ENCODE measurements around the gene GAN.

Gene GAN, protein sequence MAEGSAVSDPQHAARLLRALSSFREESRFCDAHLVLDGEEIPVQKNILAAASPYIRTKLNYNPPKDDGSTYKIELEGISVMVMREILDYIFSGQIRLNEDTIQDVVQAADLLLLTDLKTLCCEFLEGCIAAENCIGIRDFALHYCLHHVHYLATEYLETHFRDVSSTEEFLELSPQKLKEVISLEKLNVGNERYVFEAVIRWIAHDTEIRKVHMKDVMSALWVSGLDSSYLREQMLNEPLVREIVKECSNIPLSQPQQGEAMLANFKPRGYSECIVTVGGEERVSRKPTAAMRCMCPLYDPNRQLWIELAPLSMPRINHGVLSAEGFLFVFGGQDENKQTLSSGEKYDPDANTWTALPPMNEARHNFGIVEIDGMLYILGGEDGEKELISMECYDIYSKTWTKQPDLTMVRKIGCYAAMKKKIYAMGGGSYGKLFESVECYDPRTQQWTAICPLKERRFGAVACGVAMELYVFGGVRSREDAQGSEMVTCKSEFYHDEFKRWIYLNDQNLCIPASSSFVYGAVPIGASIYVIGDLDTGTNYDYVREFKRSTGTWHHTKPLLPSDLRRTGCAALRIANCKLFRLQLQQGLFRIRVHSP

DNA sequence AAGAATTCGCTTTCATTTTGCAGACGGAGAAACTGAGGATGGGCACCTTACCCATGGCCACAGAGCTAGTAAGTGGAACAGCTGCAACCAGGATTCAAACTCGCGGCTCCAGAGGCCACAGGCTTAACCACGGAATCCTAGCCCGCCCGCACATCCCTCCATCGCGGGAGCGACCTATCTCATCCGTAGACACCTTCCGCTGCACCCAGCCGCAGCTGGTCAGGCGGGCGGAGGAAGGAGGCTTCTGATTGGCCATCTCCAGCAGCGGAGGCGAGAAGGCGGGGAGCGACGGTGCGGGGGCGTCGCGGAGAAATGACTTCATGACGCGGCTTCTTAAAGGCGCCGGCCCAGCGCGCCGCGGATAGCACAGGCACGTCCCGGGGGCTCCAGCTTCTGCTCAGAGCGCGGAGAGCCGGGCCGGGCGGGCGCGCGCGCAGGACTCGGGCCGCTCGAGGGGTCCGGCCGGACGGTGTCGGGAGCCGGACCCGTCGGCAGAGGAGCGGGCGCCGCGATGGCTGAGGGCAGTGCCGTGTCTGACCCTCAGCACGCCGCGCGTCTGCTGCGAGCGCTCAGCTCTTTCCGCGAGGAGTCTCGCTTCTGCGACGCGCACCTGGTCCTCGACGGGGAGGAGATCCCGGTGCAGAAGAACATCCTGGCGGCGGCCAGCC, at the start of gene GAN:
Gene GAN (plus strand): TSS at position 360 of the 668 bp plus-strand sequence. CDS start 152 bp downstream, at position 512.
- peak; percentile 89 to 92 for DNase-seq (ENCODE audit: low read depth in 2 of 2)

DNA sequence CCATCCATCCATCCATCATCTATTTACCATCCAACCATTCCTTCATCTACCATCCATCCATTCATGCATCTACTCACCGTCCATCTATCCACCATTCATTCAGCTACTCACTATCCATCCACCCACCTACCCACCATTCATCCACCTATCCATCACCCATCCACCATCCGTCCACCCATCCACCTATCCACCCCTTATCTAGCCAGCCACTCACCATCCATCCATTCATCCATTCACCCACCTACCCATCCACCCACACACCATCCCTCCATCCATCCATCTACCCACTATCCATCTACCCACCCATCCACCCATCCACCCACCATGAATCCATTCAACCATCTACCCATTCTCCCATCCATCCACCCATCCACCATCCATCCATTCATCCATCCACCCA, 49.7 kb upstream of the GAN start:
- DNase-seq (ENCODE audit: low read depth in 2 of 2), result no peak

DNA sequence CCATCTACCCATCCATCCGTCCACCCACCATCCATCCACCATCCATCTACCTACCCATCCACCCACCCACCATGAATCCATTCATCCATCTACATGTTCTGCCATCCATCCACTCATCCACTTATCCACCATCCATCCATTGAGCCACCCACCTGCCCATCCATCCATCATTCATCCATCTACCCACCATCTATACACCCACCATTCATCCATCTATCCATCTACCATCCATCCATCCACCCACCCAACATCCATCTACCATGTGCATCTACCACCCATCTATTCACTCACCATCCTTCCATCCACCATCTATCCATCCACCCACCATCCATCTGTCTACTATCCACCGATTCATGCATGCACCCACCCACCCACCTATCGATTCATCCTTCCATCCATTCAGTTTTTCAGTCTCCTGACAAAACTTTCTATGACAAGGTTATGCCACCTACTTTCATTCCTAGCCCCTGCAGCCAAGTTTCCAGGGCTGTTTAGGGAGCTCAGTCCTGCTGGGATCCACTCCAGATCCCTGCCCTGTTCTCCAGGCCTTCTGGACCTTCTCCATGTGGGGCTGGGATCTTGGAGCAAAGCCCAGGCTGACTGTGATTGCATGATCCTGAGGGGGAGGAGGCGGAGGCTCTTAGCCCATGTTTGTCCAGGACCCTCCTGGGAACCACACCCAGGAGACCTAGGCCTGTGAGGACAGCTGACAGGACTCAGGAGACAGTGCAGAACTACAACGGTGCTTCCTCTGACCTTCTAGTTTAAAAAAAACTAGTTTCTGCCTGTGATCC, 48.9 kb upstream of the GAN start:
- no peak for DNase-seq (ENCODE audit: low read depth in 2 of 2)

DNA sequence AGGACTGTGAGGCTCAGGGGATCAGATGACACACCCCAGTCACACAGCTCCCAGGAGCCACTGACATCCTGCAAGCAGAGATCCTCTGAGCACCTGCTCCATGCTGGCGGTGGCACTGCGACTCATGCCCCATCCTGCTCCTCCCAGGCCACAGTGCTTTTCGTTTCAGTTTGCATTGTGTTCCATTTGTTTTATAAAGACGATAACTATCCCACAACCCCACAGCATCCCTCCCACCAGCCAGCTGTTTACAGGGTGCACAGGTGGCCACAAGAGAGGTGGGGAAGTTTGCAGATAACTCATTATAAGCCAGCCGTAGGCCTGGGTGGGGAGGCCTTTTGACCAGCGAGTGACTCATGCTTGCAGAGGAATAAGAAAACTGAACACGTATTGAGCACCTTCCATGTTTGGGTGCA, 48.1 kb upstream of the GAN start:
- no peak for DNase-seq (ENCODE audit: low read depth in 2 of 2)

DNA sequence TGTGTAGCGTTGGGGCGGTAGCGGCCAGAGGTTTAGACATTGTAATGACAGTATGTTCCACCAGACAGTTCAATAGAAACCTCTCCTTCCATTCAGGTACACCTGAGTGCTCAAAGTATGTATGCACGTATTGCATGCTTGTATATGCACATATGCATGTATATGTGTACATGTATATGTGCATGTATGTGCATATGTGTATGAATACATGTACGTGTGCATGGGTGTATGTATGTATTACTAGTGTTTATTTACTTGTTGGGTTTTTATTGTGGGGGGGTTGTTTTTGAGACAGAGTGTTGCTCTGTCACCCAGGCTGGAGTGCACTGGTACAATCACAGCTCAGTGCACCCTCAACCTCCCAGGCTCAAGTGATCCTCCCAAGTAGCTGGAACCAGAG, 46.3 kb upstream of the GAN start:
- no peak for DNase-seq (ENCODE audit: low read depth in 2 of 2)

DNA sequence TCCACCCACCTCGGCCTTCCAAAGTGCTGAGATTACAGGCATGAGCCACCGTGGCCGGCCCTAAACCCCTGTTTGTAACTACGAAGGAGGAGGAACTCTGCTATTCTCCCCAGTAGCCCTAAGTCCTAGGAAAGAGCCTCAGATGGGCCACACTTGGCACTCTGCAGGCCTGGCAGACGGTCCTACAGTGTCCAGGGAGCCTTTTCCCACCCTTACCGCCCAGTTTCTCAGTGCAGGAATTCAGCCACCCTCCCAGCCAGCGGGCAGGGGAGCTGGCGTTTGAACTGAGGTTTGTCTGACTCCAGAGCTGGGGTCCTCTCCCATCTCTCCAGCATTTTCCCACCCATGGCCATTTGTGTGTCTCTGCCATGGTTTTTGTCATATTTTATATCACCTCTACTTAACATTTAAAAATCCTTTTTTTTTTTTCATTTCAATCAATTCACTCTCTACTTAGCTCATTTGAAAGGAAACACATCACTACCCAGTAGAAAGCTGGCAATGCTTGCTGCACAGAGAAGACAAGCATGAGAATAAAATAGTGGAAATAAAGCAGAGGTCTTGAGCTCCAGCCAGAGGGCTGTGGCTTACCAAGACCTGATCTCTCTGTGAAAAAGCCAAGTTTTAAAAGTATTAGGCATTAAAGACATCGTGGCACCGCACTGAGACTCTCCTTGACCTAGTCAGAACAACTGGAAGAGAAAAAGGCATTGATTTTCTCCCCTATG, 41.4 kb upstream of the GAN start:
- no peak for DNase-seq (ENCODE audit: low read depth in 2 of 2)

DNA sequence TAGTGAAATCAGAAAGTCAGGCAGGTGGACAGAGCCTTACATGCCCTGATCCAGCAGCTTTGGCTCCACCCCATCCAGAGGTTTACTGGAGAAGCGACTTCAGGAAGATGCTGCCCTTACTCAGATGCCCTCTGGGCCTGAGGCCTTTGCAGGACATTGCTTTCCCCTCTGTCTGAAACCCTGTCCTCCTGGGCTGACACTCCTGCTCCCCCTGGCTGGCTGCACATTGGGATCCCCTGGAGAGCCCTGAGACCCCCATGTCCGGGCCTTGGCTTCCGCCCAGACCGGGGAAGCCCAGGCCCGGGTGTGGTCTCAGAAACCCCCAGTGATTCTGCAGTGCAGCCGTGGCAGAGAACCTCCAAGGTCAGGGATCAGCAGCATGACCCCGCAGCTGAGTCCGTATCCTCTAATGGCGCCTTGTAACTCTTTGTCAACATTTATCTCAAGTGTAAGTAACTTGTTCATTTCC, 39.7 kb upstream of the GAN start:
- DNase-seq (ENCODE audit: low read depth in 2 of 2), result no peak

DNA sequence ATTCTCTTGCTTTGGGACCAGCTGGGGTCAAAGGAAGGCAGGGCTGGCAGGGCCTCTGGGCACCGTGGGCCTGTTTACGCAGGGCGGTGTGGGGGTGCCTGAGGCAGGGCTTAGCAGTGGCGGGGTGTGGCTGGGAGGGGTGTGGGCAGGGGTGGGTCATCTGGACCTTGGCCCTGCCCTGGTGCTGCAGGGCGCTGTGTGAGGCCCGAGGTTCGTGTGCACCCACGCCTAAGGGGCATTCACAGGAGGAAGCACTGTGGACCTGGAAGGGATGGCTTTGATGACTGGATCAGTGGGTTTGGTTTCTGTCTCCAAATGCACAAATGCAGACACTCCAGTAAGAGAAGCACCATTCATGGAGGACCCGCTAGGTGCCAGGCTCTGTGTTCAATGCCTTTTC, 39.0 kb upstream of the GAN start:
- no peak for DNase-seq (ENCODE audit: low read depth in 2 of 2)

DNA sequence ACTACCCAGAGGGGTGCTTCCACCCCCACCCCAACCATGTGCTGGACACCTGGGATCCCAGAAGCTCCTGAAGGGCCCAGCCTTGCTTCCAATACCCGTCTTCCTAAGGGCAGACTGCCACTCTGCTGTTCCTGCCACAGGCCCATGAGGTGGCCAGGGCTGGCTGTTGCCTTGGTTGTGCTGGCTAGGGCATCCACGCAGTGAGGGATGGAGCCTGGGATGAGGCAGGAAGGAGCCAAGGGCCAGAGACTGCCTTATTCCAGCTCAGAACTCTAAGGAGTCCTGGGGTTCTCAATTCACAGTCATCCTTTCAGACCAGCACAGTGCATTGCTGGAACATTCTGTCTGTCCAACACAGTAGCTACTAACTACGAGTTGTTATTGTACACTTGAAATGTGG, 38.4 kb upstream of the GAN start:
- no peak for DNase-seq (ENCODE audit: low read depth in 2 of 2)

DNA sequence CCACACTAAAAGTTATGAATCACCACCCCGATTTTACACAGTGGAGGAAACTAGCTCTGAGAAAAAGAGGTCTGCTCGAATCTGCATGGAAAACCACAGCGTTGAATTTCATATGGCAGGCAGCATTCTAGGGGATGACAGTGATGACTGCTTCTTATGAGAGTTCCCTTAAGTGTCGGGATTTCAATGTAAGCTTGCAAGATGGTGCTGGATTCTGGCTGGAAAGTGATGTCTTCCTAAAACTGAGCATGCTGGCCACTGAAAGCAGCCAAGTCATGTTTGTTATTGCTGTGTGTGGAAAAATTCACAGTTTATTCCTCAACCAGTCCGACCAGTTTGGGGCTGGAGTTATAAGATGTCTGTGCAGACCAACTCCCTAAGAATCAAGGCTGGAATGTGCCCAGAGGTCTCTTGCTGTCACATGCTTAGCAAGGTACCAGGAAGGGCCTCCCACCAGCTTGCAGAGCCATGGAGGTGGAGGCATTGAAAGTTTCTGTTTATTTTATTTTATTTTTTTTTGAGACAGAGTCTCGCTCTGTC, 37.2 kb upstream of the GAN start:
- DNase-seq (ENCODE audit: low read depth in 2 of 2), result no peak

DNA sequence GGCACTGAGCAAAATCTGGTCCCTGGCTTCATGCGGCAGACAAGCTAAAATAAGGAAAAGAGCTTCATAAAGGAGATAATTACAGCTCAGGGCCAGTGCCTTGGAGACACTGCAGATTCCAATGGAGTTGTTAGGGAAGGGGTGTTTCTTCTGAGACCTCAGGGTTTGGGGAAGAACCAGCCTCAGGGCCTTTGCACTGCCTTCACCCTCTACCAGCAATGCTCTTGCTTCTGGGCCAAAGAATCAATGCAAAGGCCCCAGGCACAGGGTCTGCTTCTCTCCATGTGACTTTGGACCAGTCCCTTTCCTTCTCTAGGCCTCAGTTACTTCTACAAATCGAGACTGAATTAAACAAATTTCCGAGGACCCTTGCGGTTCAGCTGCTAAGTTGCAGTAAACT, 36.2 kb upstream of the GAN start:
- no peak for DNase-seq (ENCODE audit: low read depth in 2 of 2)

DNA sequence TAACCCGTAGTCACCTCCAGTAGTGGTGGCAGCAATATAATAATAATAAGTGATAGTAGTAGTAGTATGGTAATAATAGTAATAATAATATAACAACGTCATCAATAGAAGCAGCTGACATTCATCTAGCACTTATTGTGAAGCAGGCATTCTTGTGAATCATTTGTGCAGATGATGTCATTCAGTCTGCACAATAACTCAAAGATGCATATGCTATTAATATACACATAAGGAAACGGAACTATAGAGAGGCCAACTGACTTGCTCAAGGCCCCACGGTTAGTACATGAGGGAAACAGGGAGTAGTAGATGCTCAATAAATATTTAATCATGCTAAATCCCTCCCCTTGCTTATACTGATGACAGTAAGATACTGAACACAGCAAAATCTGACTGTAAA, 35.4 kb upstream of the GAN start:
- no peak for DNase-seq (ENCODE audit: low read depth in 2 of 2)

DNA sequence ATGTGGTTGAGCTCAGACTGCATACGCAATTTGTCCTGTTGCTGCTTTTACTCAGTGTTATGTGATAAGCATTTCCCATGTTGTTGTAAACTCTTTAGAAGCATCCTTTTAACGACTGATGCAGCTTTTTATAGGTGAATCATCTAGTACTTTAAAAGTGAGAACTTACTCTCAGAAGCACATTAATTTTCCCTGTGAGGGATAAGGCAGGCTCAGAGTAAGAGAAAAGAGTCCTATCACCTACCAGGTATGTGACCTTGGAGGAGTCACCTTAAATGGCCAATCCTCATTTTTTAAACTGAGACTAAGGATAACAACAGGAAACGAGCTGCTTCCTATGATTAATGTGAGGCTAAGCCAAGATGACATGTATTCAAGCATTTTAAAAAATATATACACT, 34.4 kb upstream of the GAN start:
- DNase-seq (ENCODE audit: low read depth in 2 of 2), result no peak

DNA sequence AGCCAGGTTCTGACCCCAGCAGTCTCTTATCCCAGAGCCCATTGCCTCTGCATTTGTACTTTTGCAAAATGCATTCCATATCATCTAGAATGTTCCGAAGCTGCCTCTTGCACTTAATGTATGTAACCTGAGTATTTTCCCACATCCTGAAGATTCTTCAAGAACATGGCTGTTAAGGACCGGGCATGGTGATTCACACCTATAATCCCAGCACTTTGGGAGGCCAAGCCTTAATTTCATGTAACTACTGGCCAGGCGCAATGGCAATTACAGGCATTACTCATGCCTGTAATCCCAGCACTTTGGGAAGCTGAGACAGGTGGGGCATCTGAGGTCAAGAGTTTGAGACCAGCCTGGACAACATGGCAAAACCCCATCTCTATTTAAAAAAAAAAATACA, 31.7 kb upstream of the GAN start:
- DNase-seq (ENCODE audit: low read depth in 2 of 2), result no peak

DNA sequence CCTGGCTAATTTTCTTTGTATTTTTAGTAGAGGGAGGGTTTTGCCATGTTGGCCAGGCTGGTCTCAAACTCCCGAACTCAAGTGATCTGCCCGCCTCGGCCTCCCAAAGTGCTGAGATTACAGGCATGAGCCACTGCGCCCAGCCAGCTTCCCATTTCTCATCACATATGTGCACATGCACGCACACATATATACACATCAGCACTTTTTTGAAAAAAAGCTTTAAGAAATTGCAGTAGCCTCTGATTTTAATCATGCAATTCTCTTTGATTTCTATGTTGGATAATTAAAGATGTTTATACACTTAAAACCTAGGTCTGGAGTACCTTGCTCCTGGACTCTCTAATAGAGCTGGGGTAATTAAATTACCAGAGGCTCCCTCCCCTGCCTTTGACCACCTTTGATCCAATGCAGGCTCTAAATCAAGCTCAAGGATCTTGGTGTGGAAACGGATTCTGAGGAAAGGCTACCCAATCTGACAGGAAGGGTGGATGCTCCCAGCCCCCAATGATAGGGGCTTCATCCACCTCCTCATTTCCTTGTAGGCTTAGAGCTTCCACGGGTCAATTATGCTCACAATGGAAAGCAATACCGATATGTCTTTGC, 29.7 kb upstream of the GAN start:
- no peak for DNase-seq (ENCODE audit: low read depth in 2 of 2)

DNA sequence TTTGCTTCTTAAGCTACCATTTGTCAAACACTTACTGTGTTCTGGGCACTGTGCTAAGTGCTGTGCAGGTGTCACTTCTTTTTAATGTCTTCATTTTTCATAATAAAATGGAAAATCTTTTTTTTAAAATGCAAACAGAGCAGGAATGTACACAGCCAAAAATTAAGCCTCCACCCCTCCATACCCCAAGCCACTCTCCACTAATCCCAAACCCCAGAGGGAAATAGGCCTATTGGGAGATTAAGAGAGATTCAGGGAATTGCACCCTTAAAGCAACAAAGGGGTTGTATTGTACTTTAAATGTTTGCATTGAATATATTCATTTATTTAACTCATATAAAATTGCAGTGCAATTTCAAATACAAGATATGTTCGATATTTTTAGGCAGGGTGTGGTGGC, 28.6 kb upstream of the GAN start:
- no peak for DNase-seq (ENCODE audit: low read depth in 2 of 2)

DNA sequence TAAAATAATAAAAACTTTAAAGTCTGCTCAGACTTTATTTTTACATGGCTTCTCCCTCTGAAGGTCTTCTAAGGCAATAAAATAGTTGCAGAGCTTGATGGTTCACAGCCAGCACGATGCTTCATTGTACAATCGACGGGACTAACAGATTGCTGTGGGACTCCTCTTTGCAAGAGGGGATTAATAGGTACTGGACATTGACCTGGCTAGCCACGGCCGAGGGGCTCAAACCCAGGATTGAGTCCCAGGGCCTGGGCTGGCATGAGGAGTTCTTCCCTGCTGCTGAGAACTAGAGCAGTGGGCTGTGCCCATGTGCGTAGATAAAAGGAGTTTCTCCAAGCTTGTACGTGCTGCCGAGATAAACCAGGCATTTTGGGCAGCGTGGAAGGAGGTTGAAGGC, 23.6 kb upstream of the GAN start:
- DNase-seq (ENCODE audit: low read depth in 2 of 2), result no peak

DNA sequence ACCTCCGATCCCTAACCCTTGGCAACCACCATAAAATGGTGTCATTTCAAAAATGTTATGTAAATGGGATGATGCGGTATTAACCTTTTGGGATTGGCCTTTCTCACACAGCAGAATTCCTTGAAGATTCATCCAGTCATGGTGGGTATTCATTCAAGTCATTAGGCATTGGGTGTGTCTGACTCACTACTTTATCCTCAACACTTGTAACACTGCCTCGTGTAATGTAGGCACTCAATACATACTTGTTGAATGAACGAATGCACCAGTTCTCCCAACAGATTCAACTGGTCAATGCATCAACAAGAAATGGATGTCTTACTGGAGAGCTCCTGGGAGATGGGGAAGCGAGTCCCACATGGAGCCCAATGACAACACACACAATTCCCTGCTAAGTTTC, 21.8 kb upstream of the GAN start:
- no peak for DNase-seq (ENCODE audit: low read depth in 2 of 2)

DNA sequence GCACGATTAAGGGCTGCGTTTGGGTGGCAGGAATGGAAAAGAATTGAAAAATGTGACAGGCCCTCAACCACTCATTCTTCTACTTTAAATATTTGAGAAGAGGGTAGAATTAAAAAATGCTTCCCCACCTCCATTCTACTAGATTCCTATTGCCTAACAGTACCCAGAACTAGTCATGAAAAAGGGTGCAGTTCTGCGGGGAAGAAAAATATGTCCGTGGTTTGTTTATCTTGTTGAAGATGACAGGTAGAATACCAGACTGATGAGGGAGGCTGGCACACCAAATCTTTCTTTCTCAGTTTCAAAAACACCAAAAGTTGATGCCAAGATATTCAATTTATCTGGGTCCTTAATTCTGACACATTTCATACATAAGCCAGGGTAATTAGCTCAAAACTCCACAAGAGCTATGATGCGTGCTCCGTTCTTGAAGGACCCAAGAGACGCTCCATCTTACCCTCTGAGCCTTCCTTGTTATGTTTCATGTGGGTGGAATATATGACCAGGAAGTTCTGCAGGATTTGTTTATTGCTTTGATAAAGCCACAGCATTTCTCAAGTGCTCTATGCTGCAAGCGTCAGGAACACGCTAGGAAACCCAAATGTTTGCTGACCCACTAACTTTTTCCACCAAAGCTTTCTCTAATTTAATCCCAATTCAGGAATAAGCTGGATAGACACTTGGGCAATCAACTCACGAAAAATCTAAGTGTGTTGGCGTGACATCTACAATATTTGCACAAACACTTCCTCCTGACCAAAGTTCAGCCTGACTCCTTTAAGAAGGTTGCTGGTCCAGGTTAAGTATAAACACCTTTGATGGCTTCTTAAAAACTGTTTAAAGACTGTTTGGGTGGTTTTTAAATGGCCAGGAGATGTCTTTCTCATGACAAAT, 20.6 kb upstream of the GAN start:
- DNase-seq (ENCODE audit: low read depth in 2 of 2), result no peak

DNA sequence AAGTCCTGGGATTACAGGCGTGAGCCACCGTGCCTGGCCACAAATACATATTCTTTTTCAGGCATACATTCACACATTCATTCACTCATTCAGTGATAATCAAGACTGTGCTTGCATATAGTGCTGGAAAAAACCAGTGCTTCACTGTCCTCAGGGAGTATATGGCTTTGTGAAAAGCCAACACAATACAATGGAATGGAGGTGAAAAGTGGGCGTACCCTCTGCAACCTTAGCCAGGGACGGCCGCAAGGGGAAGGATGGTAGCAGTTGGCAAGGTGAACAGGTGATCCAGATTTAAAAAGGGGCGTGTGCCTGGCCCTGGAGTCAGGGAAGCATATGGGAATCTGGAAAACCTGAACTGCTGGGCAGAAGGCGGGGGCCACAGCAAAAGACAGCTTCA, 18.1 kb upstream of the GAN start:
- no peak for DNase-seq (ENCODE audit: low read depth in 2 of 2)
